CD4-positive, alpha-beta T cell treated with Interleukin-4 for 4 hours (primary cell): ENCODE measurements around the gene ENTPD1.
"Not testable (repeated sequence)": the region's sequence is repeated elsewhere in the genome, so short reads cannot be mapped to it uniquely, and the experiment has no call there.

Experiments
- DNase-seq: peaks from one replicate; pipeline ENCODE4 v3.0.0-alpha.2; 2020

ENTPD1 gene

GRCh38 chr10:95759233-95759826, 3.4 kb downstream of the ENTPD1 start:
- no peak for DNase-seq

GRCh38 chr10:95761939-95762492, 6.1 kb downstream of the ENTPD1 start:
- no peak for DNase-seq

- peak; percentile 20 for DNase-seq
Observed at GRCh38 chr10:95767884-95768556, 12.1 kb downstream of the ENTPD1 start.

- DNase-seq = no peak
Observed at GRCh38 chr10:95770084-95770720, 14.2 kb downstream of the ENTPD1 start.

GRCh38 chr10:95773454-95773853, 17.5 kb downstream of the ENTPD1 start:
- DNase-seq = not testable (repeated sequence)

- DNase-seq = not testable (repeated sequence)
Observed at GRCh38 chr10:95777638-95778037, 21.7 kb downstream of the ENTPD1 start.

GRCh38 chr10:95782318-95782717, 26.4 kb downstream of the ENTPD1 start:
- DNase-seq = no peak

GRCh38 chr10:95783741-95784140, 27.8 kb downstream of the ENTPD1 start:
- no peak for DNase-seq

- no peak for DNase-seq
Observed at GRCh38 chr10:95784279-95784913, 28.4 kb downstream of the ENTPD1 start.

- DNase-seq = no peak
Observed at GRCh38 chr10:95785317-95785716, 29.4 kb downstream of the ENTPD1 start.

GRCh38 chr10:95785942-95786669, 30.1 kb downstream of the ENTPD1 start:
- DNase-seq = no peak

GRCh38 chr10:95787447-95787846, 31.5 kb downstream of the ENTPD1 start:
- no peak for DNase-seq

GRCh38 chr10:95788830-95789229, 32.9 kb downstream of the ENTPD1 start:
- DNase-seq = no peak

GRCh38 chr10:95789902-95790301, 33.9 kb downstream of the ENTPD1 start:
- DNase-seq = no peak

- no peak for DNase-seq
Observed at GRCh38 chr10:95790982-95791381, 35.0 kb downstream of the ENTPD1 start.

GRCh38 chr10:95791425-95791979, 35.5 kb downstream of the ENTPD1 start:
- DNase-seq = no peak

GRCh38 chr10:95792211-95792780, 36.3 kb downstream of the ENTPD1 start:
- DNase-seq = no peak

- DNase-seq = no peak
Observed at GRCh38 chr10:95792874-95793285, 36.9 kb downstream of the ENTPD1 start.

GRCh38 chr10:95793401-95794045, 37.6 kb downstream of the ENTPD1 start:
- DNase-seq = peak; percentile 14

GRCh38 chr10:95794195-95794594, 38.2 kb downstream of the ENTPD1 start:
- DNase-seq = no peak

GRCh38 chr10:95795602-95796001, 39.6 kb downstream of the ENTPD1 start:
- DNase-seq = no peak

GRCh38 chr10:95796504-95796903, 40.5 kb downstream of the ENTPD1 start:
- DNase-seq = no peak
